A673 (cell line): ENCODE results near the gene CPA1. TPM values are rescaled to one million over a fixed set of nuclear protein-coding genes. Genes with fewer than 3 reads are reported as not detected.

Experiments used
- BruUV-seq: library from RNA; stranded (reverse); fragments of 400-500 nt; replicated peaks from 2 replicates; lab custom pipeline; 2021; lab: Mats Ljungman, UMichigan
- CTCF ChIA-PET: fragments of 300-600 bp; sonication (Branson Sonifier 250); formaldehyde crosslinking; loops from one replicate; lab custom pipeline; 2022; ENCODE audit warnings: antibody characterized with exemption; lab: Charles Lee
- POLR2A ChIA-PET: fragments of 300-600 bp; sonication (Branson Sonifier 250); formaldehyde crosslinking; loops from one replicate; lab custom pipeline; 2022; ENCODE audit warnings: antibody characterized with exemption; ENCODE audit not compliant: low non-redundant PET; lab: Charles Lee
- DNase-seq: peaks from one replicate; pipeline ENCODE4 v3.0.0-alpha.2; 2015; ENCODE audit warnings: low spot score
- H3K27ac ChIP-seq: fragments of 200-600 bp; sonication (generic); 2 replicates; pipeline ENCODE4 v1.5.1; 2016; ENCODE audit warnings: mixed run types, low read depth, mild to moderate bottlenecking, mixed read lengths, antibody characterized with exemption, low read length; ENCODE audit not compliant: poor library complexity, severe bottlenecking
- H3K27me3 ChIP-seq: fragments of 200-600 bp; sonication (generic); replicated peaks from 2 replicates; pipeline ENCODE4 v1.6.1; 2017; ENCODE audit warnings: mixed run types, low read depth, mild to moderate bottlenecking, mixed read lengths, antibody characterized with exemption, low read length; ENCODE audit not compliant: insufficient read depth, poor library complexity
- H3K36me3 ChIP-seq: fragments of 200-600 bp; sonication (generic); 2 replicates; pipeline ENCODE4 v1.6.1; 2016; ENCODE audit warnings: mixed run types, mild to moderate bottlenecking, mixed read lengths, antibody characterized with exemption, low read length; ENCODE audit not compliant: insufficient read depth, poor library complexity, severe bottlenecking
- H3K4me1 ChIP-seq: fragments of 200-600 bp; sonication (generic); 2 replicates; pipeline ENCODE4 v1.6.1; 2017; ENCODE audit warnings: mixed run types, mild to moderate bottlenecking, mixed read lengths, antibody characterized with exemption, low read length; ENCODE audit not compliant: insufficient read depth, poor library complexity, severe bottlenecking
- H3K4me3 ChIP-seq: fragments of 200-600 bp; sonication (generic); 2 replicates; pipeline ENCODE4 v1.5.1; 2016; ENCODE audit warnings: low read depth, mixed run types, mild to moderate bottlenecking, mixed read lengths, low read length; ENCODE audit not compliant: poor library complexity, severe bottlenecking
- H3K9me3 ChIP-seq: fragments of 200-600 bp; sonication (generic); 2 replicates; pipeline ENCODE4 v1.6.1; 2016; ENCODE audit warnings: mixed run types, low read depth, mild to moderate bottlenecking, mixed read lengths, antibody characterized with exemption, low read length; ENCODE audit not compliant: poor library complexity, severe bottlenecking
- CTCF ChIP-seq: fragments of 300-800, 200-600 bp; sonication (generic); conservative IDR thresholded peaks from 2 replicates; pipeline ENCODE4 v1.5.1; 2017; ENCODE audit warnings: low read depth, mild to moderate bottlenecking, antibody characterized with exemption, low read length, moderate library complexity, mixed read lengths
- EZH2 ChIP-seq: fragments of 200-600 bp; sonication (generic); IDR thresholded peaks from 2 replicates; pipeline ENCODE4 v1.6.1; 2017; ENCODE audit warnings: borderline replicate concordance, low read depth, mild to moderate bottlenecking, mixed read lengths, antibody characterized with exemption, low read length; ENCODE audit not compliant: poor library complexity, severe bottlenecking
- intact Hi-C: fragments of 100-400 bp; cut with micrococcal nuclease; formaldehyde crosslinking; loops from one replicate; pipeline ENCODE4 v1.10.0; 2022; ENCODE audit not compliant: unreplicated experiment
- total RNA-seq: library from RNA; stranded (reverse); gene quantifications from 2 replicates; pipeline ENCODE4 v1.2.3, GENCODE V29; 2021

CPA1 gene
- total RNA-seq, 1 experiment from 2014 or later: not detected

- no peak for TF ChIP-seq CTCF
- TF ChIP-seq EZH2: no peak
- Histone ChIP-seq H3K27ac (peak overlapping the region; percentile 75), H3K4me1 (peaks cover 17% of the 10 kb centered on the region), H3K27me3 (no peaks in the 10 kb centered on the region), H3K9me3 (no peaks in the 10 kb centered on the region), H3K36me3 (no peaks in the 10 kb centered on the region), H3K4me3 (no peak overlapping the region)
- DNase-seq: peak; percentile 69
- ChIA-PET CTCF (no interaction called here), POLR2A (no interaction called here)
- no TSS peak for BruUV-seq
- intact Hi-C loops: no loop called here
Measured at GRCh38 chr7:130365511-130366441, 14.5 kb upstream of the CPA1 start.

DNA sequence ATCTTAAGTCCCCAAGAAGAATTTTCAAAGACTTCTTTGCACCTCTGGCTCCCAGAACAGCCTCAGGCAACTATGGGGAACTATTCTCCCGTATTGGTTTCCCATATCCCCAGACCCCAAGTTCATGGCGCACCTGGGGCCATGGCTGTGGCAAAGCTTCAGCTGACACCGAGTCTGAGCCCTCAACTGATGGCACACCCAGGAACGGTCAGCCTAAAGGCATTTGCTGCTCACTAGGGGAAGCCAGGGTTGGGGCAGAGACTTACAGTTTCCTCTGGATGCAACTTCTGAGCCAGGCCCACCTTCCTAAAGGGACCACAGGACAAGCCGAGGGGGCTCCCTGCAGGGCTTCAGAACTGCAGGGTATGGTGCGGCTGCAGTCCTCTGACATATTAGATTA is 13.7 kb upstream of the CPA1 start:
- no TSS peak for BruUV-seq
- TF ChIP-seq CTCF (no peak), EZH2 (no peak)
- Histone ChIP-seq H3K27me3 (no peaks in the 10 kb centered on the region), H3K27ac (no peak overlapping the region), H3K4me1 (peaks cover 17% of the 10 kb centered on the region), H3K9me3 (no peaks in the 10 kb centered on the region), H3K36me3 (no peaks in the 10 kb centered on the region), H3K4me3 (no peak overlapping the region)
- intact Hi-C loops: no loop called here
- POLR2A ChIA-PET: no interaction called here
- CTCF ChIA-PET: no interaction called here
- no peak for DNase-seq

- no peak overlapping the region for H3K27ac ChIP-seq
- no TSS peak for BruUV-seq
- POLR2A ChIA-PET: no interaction called here
- H3K4me3 ChIP-seq: no peak overlapping the region
- H3K4me1 ChIP-seq: peaks cover 17% of the 10 kb centered on the region
- no peaks in the 10 kb centered on the region for H3K27me3 ChIP-seq
- no peak for DNase-seq
- no peaks in the 10 kb centered on the region for H3K9me3 ChIP-seq
- H3K36me3 ChIP-seq: no peaks in the 10 kb centered on the region
- CTCF ChIA-PET: no interaction called here
- intact Hi-C loops: no loop called here
- no peak for TF ChIP-seq EZH2
- no peak for TF ChIP-seq CTCF
Measured at GRCh38 chr7:130367088-130367755, 13.1 kb upstream of the CPA1 start.
